Endothelial cell of umbilical vein (primary cell): ENCODE data around the gene PFKL. TPM values are rescaled to one million over a fixed set of nuclear protein-coding genes. Genes with fewer than 3 reads are reported as not detected.

ENCODE experiments used
- BruUV-seq: library from RNA; stranded (reverse); fragments of 400-500 nt; replicated peaks from 2 replicates; lab custom pipeline; 2021; lab: Mats Ljungman, UMichigan
- CTCF ChIA-PET: fragments of 300-600, 350-600 bp; sonication (Branson Sonifier 250); formaldehyde crosslinking; loops from one replicate; lab custom pipeline; 2021; ENCODE audit warnings: antibody characterized with exemption, inconsistent platforms; lab: Charles Lee
- POLR2A ChIA-PET: fragments of 300-600, 350-600 bp; sonication (Branson Sonifier 250); formaldehyde crosslinking; loops from one replicate; lab custom pipeline; 2021; ENCODE audit warnings: antibody characterized with exemption, inconsistent platforms; lab: Charles Lee
- DNase-seq: peaks from one replicate; pipeline ENCODE4 v3.0.0-alpha.2; 2011; ENCODE audit warnings: low read depth, low spot score
- FAIRE-seq: peaks from 2 replicates; lab custom pipeline; 2011; peaks lifted over from hg19 to GRCh38; lab: Jason Lieb, UNC
- H2AFZ ChIP-seq: 2 replicates; pipeline ENCODE4 v1.6.0; 2012; ENCODE audit warnings: low read depth, low read length, control low read depth, inconsistent platforms
- H3K27ac ChIP-seq: 2 replicates; pipeline ENCODE4 v1.5.1; 2011; ENCODE audit warnings: low read depth, mild to moderate bottlenecking, control low read depth, low read length, moderate library complexity; ENCODE audit not compliant: insufficient read depth
- H3K27me3 ChIP-seq, 2 experiments: 2 replicates each; pipeline versions ENCODE4 v1.6.0 to v1.6.1; 2011; ENCODE audit warnings: low read length in 2 of 2, mixed read lengths in 1 of 2; ENCODE audit not compliant: control insufficient read depth in 2 of 2, insufficient read depth in 2 of 2
- H3K36me3 ChIP-seq, 2 experiments: 2 replicates in 1 of 2; 3 replicates in 1 of 2; pipeline ENCODE4 v1.5.1; 2011; ENCODE audit warnings: low read length in 2 of 2, mild to moderate bottlenecking in 1 of 2, moderate library complexity in 1 of 2; ENCODE audit not compliant: control insufficient read depth in 2 of 2, insufficient read depth in 2 of 2; ENCODE audit errors: extremely low read depth in 1 of 2
- H3K4me1 ChIP-seq: 3 replicates; pipeline ENCODE4 v1.5.1; 2011; ENCODE audit warnings: mild to moderate bottlenecking, low read length; ENCODE audit not compliant: control insufficient read depth, insufficient read depth; ENCODE audit errors: extremely low read depth
- H3K4me2 ChIP-seq: 2 replicates; pipeline ENCODE4 v1.6.1; 2011; ENCODE audit warnings: low read length, control low read depth, mixed read lengths; ENCODE audit not compliant: insufficient read depth
- H3K4me3 ChIP-seq, 3 experiments: fragments of 200-600 bp in 1 of 3; sonication (generic), shearing (Covaris generic) in 1 of 3; replicated peaks in 1 of 3; 2 replicates each; pipeline ENCODE4 v1.5.1; 2011 to 2016; ENCODE audit warnings: control low read depth in 3 of 3, low read length in 3 of 3, mild to moderate bottlenecking in 2 of 3, inconsistent platforms in 1 of 3, low read depth in 1 of 3, moderate library complexity in 1 of 3; ENCODE audit not compliant: insufficient read depth in 1 of 3
- H3K79me2 ChIP-seq: 2 replicates; pipeline ENCODE4 v1.6.0; 2012; ENCODE audit warnings: low read length, inconsistent platforms; ENCODE audit not compliant: control insufficient read depth, insufficient read depth
- H3K9ac ChIP-seq: replicated peaks from 2 replicates; pipeline ENCODE3; 2011; ENCODE audit warnings: low read length, control low read depth; ENCODE audit not compliant: insufficient read depth; ENCODE audit errors: extremely low read depth
- H3K9me1 ChIP-seq: replicated peaks from 3 replicates; pipeline ENCODE4 v1.6.0; 2011; ENCODE audit warnings: mild to moderate bottlenecking, low read length; ENCODE audit not compliant: control insufficient read depth, insufficient read depth; ENCODE audit errors: extremely low read depth
- H3K9me3 ChIP-seq: replicated peaks from 2 replicates; pipeline ENCODE4 v1.5.1; 2012; ENCODE audit warnings: low read length, inconsistent platforms; ENCODE audit not compliant: control insufficient read depth, insufficient read depth
- H4K20me1 ChIP-seq: replicated peaks from 2 replicates; pipeline ENCODE3; 2011; ENCODE audit warnings: mild to moderate bottlenecking, low read length; ENCODE audit not compliant: control insufficient read depth, insufficient read depth; ENCODE audit errors: extremely low read depth
- CTCF ChIP-seq, 2 donors: IDR thresholded peaks; 1 replicate in 1 of 2; 2 replicates in 1 of 2; pipeline ENCODE4 v1.5.1; 2011; ENCODE audit warnings: low read length in 2 of 2, mild to moderate bottlenecking in 2 of 2, moderate library complexity in 2 of 2, control low read depth in 1 of 2, inconsistent platforms in 1 of 2, low read depth in 1 of 2; ENCODE audit not compliant: insufficient read depth in 1 of 2; ENCODE audit errors: extremely low read depth in 1 of 2
- EZH2 ChIP-seq: IDR thresholded peaks from 2 replicates; pipeline ENCODE4 v1.6.1; 2012; ENCODE audit warnings: borderline replicate concordance, low read depth, mild to moderate bottlenecking, moderate library complexity, low read length, inconsistent platforms; ENCODE audit not compliant: severe bottlenecking
- FOS ChIP-seq: IDR thresholded peaks from 2 replicates; pipeline ENCODE4 v1.6.1; 2011; ENCODE audit warnings: mild to moderate bottlenecking, low read length, moderate library complexity, borderline replicate concordance; ENCODE audit not compliant: insufficient read depth
- GATA2 ChIP-seq: IDR thresholded peaks from 2 replicates; pipeline ENCODE4 v1.7.0; 2011; ENCODE audit warnings: low read depth, mild to moderate bottlenecking, moderate library complexity, mixed read lengths, low read length; ENCODE audit not compliant: insufficient read length, insufficient read depth
- JUN ChIP-seq: IDR thresholded peaks from 2 replicates; pipeline ENCODE4 v1.6.1; 2011; ENCODE audit warnings: borderline replicate concordance, low read depth; ENCODE audit not compliant: insufficient read length, insufficient read depth
- MAX ChIP-seq: IDR thresholded peaks from 2 replicates; pipeline ENCODE4 v1.6.1; 2011; ENCODE audit not compliant: insufficient read depth, insufficient read length
- MYC ChIP-seq: IDR thresholded peaks from one replicate; pipeline ENCODE4 v1.6.1; 2011; ENCODE audit warnings: mild to moderate bottlenecking, low read depth, low read length
- POLR2A ChIP-seq: IDR thresholded peaks from 2 replicates; pipeline ENCODE4 v1.6.1; 2012; ENCODE audit warnings: low read depth, mild to moderate bottlenecking, control low read depth, low read length
- POLR2AphosphoS5 ChIP-seq: IDR thresholded peaks from 2 replicates; pipeline ENCODE4 v1.6.1; 2012; ENCODE audit warnings: low read depth, mild to moderate bottlenecking, control low read depth, low read length, moderate library complexity; ENCODE audit not compliant: insufficient read depth
- dilution Hi-C: fragments of 300-500 bp; cut with MboI; formaldehyde crosslinking; loops from one replicate; pipeline ENCODE4 v1.15.0; 2019; ENCODE audit warnings: low sequenced_read_pairs; ENCODE audit not compliant: extremely low pct_ligation_motif_present
- intact Hi-C: fragments of 100-400 bp; cut with micrococcal nuclease; formaldehyde crosslinking; loops from one replicate; pipeline ENCODE4 v1.10.0; 2022
- polyA plus RNA-seq, 4 experiments: library from polyadenylated mRNA; depleted of rRNA in 3 of 4; stranded (reverse) in 3 of 4; unstranded in 1 of 4; fragments of >200 nt; gene quantifications; 2 replicates each; pipeline versions ENCODE4 v1.2.1 to v1.2.3, GENCODE V29; 2011 to 2012; ENCODE audit warnings: missing spikeins in 1 of 4
- total RNA-seq: library from RNA; stranded (reverse); gene quantifications from 2 replicates; pipeline ENCODE4 v1.2.3, GENCODE V29; 2021

PFKL gene
- total and polyA plus RNA-seq, 2 donors (not counting 3 experiments of a cell fraction or from before 2014, with no cell fraction given): 137 to 154 TPM

- dilution Hi-C loops: no loop called here
- DNase-seq (no peak), FAIRE-seq (no peak)
- H3K9me3 ChIP-seq: no peaks in the 10 kb centered on the region
- H3K79me2 ChIP-seq: no peaks in the 10 kb centered on the region
- H3K27ac ChIP-seq: no peak overlapping the region
- H3K27me3 ChIP-seq: no peaks in the 10 kb centered on the region
- no peaks in the 10 kb centered on the region for H3K9me1 ChIP-seq
- BruUV-seq: no TSS peak
- intact Hi-C loops: no loop called here
- no peak overlapping the region for H2AFZ ChIP-seq
- H3K4me1 ChIP-seq: no peaks in the 10 kb centered on the region
- ChIA-PET POLR2A (no interaction called here), CTCF (interaction anchor here (1.2 kb wide), 1 partner anchor 12 kb away, joined by 3 read pairs; no protein-coding TSS in a partner anchor)
- H3K36me3 ChIP-seq: no peaks in the 10 kb centered on the region
- H3K4me3 ChIP-seq: no peak overlapping the region
- H3K9ac ChIP-seq: no peak overlapping the region
- no peak overlapping the region for H3K4me2 ChIP-seq
- no peaks in the 10 kb centered on the region for H4K20me1 ChIP-seq
- TF ChIP-seq POLR2A (no peak), FOS (no peak), MAX (no peak), MYC (no peak), POLR2AphosphoS5 (no peak), EZH2 (no peak), JUN (no peak), CTCF (IDR thresholded peaks at IDR 0.05; ENCODE audit: extremely low read depth in 1 of 2, insufficient read depth in 1 of 2, low read depth in 1 of 2, low read length in 2 of 2) (no peak), GATA2 (no peak)
Observed at GRCh38 chr21:44372616-44373015, 72.8 kb downstream of the PFKL start.
